CD4-positive, alpha-beta T cell treated with Interleukin-15 for 4 hours (primary cell): ENCODE results near the gene OXER1.
"Not testable (repeated sequence)": the region's sequence is repeated elsewhere in the genome, so short reads cannot be mapped to it uniquely, and the experiment has no call there.

Experiments
- DNase-seq: peaks from one replicate; pipeline ENCODE4 v3.0.0-alpha.2; 2020; ENCODE audit warnings: low spot score

Gene OXER1

DNA sequence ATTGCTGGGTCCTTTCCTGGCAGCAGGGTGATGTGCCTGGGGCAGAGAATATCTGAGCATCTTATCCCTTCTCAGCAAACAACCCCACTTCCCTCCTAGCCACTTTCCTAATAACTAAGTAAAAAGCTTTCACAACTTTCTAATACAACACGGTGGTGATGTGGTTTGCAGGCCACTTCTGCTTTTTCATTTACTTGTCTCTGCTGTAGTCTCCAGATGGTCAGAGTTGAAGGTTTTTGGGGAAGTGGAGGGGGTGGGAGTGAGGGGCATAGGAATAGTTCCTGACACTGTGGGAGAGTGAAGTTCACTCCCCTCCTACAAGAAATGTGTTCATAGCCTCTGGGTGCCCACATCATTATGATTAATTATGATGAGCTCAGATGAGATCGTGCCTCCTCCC is 11.6 kb downstream of the OXER1 start:
- DNase-seq: no peak

DNA sequence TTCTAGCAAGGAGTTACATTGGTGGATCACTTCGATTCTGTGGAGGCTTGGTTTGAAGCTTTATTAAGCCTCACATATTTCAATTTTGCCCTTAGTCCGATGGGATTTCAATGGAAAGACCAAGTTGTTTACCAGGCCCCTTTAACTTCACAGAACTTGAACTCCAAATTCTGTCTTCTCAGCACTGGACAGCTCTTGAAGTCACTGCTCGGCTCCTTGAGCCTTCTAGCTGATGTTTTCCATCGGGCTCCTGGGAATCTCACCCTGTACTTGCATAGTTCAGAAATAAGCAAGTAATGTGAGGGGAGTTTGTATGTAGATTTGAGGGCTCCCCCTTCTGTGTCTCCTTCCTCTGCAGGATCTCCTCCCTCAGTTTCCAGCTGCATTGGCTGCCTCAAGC is 15.1 kb downstream of the OXER1 start:
- DNase-seq: no peak

DNA sequence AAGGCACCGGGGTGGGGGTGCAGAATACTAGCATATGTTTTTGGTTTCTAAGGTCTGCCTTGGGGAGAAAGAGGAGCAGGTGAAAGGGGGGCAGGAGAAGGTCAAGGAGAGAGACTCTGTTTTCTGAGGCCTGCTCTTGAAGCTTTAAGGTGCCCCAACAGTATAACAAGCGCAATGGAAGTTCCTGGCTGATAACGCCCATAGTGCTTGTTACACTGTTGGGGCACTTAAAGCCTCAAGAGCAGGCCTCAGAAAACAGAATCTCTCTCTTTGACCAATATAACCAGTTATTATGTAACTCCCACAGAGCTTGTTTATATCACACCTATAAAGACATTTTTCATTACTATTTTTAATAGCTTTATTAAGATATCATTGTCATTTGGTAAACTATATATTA is 16.5 kb downstream of the OXER1 start:
- no peak for DNase-seq

DNA sequence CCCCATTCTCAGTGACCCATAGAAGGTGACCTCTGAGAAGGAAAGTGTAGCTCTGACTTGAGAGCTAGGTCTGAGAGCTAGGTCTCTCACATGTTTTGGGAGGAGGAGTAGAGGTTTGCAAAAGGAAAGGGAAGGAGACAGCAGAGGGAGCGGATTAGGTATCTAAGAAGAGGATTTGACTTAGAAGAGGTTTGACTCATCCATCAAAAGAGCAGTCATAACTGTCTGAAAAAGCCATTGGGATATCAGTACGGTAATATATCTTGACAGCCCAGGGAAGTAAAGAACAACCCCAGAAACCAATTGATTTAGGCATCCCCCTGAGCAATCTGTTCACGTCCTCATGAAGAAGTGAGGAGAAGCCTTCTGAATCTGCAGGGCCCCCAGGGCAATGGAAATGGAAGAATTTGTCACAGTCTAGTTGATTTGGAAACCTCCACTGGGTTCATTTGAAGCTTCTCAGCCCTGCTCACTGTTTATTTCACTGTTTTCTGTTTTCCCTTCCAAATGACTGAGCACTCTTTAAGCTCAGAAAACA is 19.3 kb downstream of the OXER1 start:
- no peak for DNase-seq

DNA sequence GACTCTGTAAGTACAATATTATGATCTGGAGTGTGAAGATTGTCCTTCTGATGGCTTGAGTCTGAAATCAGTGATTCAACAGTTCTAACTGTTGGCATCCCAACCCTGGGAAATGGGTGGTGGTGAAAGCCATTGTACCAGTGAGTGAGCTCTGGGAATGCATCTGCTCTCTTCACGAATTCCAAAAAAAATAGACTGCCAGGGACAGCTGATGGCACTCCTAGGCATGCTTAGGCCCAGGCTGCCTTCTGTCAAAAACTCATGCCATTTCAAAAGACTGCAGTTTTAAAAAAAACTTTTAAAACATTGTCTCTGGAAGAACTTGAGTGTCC is 20.3 kb downstream of the OXER1 start:
- DNase-seq: no peak

DNA sequence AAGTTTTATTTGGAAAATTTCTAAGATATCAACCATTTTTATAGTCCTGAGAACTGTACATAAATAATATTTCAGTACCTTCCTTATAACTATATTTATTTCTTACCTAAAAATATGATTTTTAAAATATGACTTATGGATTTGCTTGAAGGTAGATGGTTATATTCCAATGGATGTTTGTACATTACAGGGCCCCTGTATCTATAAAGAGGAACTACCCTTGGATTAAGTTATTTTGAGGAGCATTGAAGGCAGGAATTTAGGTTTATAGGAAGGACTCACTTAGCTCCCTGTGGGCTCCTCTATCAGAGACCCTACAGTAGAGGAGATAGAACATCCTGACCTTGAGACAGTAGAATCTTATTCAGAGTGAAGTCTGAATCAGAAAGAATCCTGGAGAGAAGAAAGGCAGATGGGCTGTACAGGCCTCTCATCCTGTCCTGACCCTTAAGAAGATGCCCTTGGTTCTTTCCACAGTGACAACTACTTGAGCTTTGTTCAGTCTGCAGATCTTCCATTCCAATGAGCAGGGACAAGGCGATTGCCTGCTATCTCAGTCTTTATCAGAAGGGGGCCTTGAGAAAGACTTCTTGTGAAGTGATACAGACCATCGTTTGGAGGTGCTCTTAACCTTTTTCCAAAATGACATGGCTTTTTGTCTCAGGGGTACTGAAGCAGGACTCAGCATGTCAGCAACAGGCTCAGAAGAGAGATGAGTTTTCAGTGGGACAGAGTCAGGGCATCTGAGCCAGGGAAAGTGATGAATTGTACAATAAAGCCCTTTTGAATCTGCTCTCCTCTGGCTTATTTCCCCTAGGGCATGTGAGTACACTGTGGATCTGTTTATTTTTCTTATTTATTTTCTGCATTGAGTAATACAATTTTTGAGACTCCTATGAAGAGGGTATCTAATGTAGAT is 20.9 kb downstream of the OXER1 start:
- DNase-seq: no peak

DNA sequence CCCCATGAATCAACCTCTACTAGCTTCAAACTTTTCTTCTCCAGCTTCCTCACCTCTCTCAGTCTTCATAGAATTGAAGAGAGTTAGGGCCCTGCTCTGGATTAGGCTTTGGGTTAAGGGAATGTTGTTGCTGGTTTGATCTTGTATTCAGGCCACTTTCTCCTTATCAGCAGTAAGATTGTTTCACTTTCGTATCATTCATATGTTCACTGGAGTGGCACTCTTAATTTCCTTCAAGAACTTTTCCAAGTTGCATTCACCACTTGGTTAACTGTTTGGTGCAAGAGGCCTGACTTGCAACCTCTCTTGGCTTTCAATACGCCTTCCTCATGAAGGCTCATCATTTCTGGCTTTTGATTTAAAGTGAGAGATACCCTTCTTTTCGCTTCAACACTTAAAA is 22.8 kb downstream of the OXER1 start:
- DNase-seq: no peak

DNA sequence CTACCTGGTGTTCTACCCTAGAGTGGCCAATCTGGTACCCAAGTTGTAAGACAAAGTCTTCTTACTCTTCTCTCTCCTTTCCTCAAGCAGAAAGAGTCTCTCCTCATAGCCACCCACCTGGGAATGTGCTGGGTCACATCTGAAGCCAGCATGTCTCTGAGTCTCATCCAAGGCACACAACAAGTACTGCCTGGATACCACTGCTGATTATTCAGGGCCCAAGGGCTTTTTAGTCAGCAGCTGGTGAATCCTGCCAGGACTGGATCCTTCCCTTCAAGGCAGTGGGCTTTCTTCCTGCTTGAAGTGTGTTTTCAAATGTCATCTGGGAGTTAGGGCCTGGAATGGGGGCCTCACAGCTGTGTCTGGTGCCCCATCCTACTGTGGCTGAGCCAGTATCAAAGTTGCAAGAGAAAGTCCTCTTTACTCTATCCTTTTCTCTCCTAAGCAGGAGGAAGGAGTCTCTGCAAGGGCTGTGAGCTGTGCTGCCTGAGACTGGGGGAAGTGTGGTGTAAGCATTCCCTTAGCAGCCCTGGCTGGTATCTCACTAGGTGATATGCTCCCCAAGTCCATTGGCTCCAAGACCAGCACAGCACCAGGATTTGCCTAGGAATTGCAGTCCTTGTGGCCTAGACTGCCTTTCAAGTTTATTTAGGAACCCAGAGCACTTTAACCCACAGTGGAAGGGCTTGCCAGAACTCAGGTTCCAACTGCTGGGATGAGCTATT is 27.2 kb downstream of the OXER1 start:
- no peak for DNase-seq

DNA sequence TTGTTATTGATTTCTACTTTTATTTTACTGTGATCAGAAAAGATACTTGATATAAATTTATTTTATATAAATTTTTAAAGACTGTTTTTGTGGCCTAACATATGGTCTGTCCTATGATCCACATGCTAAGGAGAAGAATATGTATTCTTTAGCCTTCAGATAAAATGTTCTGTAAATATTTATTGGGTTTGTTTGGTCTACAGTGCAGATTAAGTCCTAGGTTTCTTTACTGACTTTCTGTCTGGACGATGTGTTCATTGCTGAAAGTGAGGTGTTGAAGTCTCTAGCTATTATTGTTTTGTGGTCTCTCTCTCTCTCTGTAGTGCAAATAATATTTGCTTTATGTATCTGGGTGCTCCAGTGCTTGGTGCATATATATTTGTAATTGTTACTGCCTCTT is 30.1 kb downstream of the OXER1 start:
- no peak for DNase-seq

DNA sequence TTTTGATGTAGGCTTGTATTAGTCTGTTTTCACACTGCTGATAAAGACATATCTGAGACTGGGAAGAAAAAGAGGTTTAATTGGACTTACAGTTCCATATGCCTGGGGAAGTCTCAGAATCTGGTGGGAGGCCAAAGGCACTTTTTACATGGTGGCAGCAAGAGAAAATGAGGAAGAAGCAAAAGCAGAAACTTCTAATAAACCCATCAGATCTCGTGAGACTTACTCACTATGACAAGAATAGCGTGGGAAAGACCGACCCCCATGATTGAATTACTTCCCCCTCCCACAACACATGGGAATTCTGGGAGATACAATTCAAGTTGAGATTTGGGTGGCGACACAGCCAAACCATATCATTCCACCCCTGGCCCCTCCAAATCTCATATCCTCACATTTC is 32.6 kb downstream of the OXER1 start:
- DNase-seq: not testable (repeated sequence)

DNA sequence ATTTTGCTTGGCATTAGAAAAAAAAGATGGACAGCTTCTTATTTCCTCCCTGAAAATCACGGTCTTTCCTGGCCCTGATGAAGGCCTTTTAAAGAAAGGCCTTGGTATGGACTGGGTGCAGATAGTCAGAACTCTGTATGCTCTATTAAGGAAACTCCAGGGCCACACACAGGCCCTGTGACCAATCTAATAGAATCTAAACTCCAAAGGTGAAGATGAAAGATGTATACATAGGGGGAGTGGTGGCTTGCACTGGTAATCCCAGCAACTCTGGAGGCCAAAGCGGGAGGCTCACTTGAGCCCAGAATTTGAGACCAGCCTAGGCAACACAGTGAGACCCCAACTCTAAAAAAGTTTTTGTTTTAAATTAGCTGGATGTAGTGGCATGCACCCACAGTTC is 37.3 kb downstream of the OXER1 start:
- no peak for DNase-seq

DNA sequence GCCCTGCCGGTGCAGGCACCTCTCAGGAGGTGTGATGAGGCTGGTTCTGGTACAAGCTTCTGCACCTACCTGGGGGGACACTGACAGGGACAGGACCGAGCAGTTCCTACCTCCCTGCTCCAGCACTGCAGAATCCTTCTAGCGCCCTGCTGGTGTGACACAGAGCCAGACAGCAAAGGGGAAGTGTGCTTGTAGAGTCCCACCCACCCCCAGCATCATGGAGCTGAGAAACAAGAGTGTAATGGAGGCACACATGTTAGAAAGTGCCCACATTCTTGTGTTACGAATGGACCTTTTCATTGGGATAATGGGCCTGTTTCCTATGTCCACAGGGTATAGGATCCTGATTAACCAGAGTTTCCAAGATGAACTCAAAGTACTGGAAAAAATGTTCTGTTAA is 38.3 kb downstream of the OXER1 start:
- no peak for DNase-seq

DNA sequence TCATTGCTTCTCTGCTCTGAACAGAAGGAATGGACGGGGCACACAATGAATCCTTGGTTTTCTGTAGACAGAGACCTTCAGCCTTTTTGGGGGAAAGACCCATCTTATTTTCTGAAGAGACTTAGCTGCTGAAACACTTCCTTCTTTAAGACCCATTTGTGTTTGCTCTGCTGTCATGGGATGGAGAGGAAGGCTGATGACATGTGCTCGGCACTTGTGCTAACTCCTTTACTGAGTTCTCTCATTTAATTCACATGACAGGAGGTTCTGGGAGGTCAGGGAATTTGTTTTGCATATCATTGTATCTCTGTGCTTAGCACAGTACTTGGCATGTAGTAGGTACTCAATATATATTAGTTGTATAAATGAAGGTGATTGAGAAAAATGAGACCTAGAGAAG is 39.0 kb downstream of the OXER1 start:
- no peak for DNase-seq

DNA sequence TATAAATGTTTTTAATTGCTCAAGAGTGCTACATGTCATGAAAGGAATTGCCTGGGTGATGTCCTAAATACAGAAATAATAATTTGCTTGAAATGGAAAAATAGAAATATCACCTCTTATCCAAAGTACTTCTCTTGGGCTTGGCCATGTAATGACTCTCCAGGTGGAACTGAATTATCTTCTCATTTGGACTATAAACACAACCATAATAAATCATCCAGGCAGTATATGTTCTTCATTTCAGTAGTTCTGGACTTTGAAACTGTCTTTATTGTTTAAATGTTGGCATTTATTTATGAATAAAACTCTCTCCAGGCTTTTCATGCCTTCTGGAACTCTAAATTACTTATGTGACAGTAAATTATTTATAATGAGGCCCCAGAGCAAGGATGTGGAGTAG is 40.5 kb downstream of the OXER1 start:
- no peak for DNase-seq

DNA sequence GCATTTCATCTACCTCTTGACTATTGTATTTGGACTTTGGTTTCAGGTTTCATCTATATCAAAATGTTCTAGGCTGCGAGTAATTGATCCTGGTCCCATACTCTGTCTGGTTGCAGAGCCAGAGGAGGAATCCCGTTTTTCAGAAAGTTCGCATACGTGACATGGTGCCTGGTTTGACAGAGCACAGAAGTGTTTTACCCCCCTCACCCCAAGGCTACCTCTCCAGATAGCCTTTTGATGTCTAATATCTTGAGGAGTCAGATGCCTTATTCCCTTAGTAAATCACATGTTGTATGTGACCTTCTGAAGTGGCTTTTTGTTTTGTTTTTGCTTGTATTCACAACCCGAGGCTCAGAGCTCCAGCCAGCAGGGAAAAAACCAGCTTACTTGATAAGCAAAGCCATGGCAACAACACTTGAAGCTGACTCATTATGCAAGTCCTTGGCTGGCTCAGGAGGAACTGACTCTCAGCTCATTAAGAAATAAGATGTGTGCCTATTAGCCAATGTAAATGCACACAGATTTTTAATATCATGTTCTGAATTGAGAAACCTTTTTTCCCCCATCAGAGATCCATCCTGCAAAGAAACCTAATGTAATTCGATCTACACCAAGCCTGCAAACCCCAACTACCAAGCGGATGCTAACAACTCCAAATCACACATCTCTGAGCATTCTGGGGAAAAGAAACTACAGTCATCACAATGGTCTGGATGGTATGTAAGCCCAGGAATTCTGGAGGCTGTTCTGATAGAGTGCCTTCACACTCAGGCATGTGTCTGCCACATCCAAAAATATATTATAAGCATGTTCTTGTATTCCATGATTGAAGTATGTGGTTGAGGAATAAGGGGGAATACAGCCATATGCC is 41.4 kb downstream of the OXER1 start:
- no peak for DNase-seq

DNA sequence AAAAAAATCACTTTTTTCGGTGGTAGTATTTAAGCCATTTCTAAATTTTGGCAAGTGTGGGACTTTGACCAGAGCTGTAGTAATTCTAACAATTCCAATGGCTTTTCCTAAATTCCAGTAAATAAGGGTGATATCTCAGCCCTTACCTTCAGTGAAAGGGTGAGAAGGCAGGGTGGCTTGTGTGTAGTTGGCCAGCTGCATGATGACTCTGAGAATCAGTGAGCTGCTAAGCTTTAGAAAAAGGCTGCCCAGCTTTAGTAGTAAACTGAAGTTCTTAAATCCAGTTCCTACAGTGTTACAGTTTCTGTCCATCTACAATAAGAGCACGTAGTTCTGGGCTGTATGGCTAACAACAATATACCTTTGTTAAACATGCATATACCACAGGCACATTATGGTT is 42.0 kb downstream of the OXER1 start:
- DNase-seq: no peak

DNA sequence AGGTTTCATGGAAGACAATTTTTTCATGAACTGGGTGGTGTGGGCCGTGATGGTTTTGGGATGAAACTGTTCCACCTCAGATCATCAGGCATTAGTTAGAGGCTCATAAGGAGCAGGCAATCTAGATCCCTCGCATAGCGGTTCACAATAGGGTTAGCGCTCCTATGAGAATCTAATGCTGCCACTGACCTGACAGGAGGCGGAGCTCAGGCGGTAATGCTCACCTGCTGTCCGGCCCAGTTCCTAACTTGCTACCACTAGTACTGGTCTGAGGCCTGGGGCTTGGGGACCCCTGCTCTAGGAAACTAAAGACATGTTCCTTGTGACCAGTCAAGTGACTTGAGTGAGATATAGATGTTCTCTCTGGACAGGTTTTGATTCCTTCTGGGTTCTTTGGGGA is 49.2 kb downstream of the OXER1 start:
- DNase-seq: no peak

DNA sequence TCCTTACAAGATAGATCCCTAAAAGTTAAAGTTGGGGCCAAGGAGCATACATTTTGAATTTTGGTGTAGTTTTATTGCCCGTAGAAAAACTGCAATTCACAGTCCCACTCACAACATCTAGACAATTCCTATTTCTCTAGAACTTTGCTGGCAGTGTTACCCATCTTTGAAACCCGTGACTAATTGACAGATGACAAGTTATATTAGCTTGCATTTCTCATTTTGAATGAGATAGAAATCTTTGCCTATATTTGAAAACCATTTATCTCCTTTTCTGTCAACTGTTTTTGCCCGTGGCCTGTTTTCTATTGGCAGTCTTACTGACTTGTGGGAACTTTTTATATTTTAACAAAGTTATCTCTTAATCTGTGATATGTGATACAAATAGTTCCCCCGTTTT is 50.0 kb downstream of the OXER1 start:
- no peak for DNase-seq

DNA sequence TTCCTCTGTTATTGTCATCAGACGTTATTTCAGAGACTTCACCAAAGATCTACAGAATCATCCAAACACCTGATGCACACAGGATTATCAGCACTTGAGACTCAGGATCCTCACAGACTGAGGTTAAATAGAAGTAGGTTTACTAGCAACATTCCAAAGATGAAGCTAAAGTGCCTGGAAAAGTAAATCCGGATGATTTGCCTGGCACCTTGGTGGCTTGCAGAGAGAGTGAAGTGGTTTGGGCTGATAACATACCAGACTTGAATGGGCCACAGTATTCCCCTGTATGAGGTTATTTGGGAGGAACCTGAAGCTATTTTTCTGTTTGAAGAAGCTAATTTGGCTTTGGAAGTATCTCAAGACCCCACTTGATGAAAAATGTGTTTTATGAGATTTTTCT is 51.0 kb downstream of the OXER1 start:
- DNase-seq: no peak
